PFSK-1 (cell line): ENCODE measurements around the gene TMEM131.

Experiments
- FOXP2 ChIP-seq: optimal IDR thresholded peaks from 2 replicates; pipeline ENCODE3; 2011; ENCODE audit warnings: borderline replicate concordance, control low read depth, inconsistent platforms; ENCODE audit not compliant: insufficient read depth; ENCODE audit errors: extremely low read length, extremely low read depth
- POLR2AphosphoS5 ChIP-seq: IDR thresholded peaks from 2 replicates; pipeline ENCODE4 v1.6.1; 2012; ENCODE audit warnings: low read depth, mild to moderate bottlenecking, control low read depth, low read length, moderate library complexity
- REST ChIP-seq, 2 experiments: IDR thresholded peaks; 2 replicates each; pipeline versions ENCODE4 v1.6.1 to v1.8.0; 2011 to 2012; ENCODE audit warnings: low read depth in 2 of 2, low read length in 2 of 2, control low read depth in 1 of 2, inconsistent platforms in 1 of 2, mild to moderate bottlenecking in 1 of 2, moderate library complexity in 1 of 2; ENCODE audit not compliant: insufficient read depth in 1 of 2
- SIN3A ChIP-seq: IDR thresholded peaks from 2 replicates; pipeline ENCODE4 v1.6.1; 2012; ENCODE audit warnings: mild to moderate bottlenecking, low read length, moderate library complexity, borderline replicate concordance; ENCODE audit not compliant: insufficient read depth
- TAF1 ChIP-seq: IDR thresholded peaks from 2 replicates; pipeline ENCODE4 v1.6.1; 2012; ENCODE audit warnings: low read length, control low read depth, borderline replicate concordance; ENCODE audit not compliant: insufficient read depth

TMEM131 gene

GRCh38 chr2:97717613-97717995 is 278.1 kb downstream of the TMEM131 start:
- TF ChIP-seq SIN3A: no peak

- no peak for TF ChIP-seq REST (IDR thresholded peaks at IDR 0.05; ENCODE audit: insufficient read depth in 1 of 2, low read depth in 2 of 2, low read length in 2 of 2)
- TF ChIP-seq SIN3A: no peak
- no peak for TF ChIP-seq POLR2AphosphoS5
- TF ChIP-seq FOXP2: no peak
- no peak for TF ChIP-seq TAF1
These were observed 278.8 kb downstream of the TMEM131 start for GRCh38 chr2:97716695-97717612.

GRCh38 chr2:97715951-97716694 is 279.6 kb downstream of the TMEM131 start:
- TF ChIP-seq TAF1 (no peak), REST (IDR thresholded peaks at IDR 0.05; ENCODE audit: insufficient read depth in 1 of 2, low read depth in 2 of 2, low read length in 2 of 2) (no peak)

- TF ChIP-seq TAF1: no peak
- no peak for TF ChIP-seq SIN3A
- TF ChIP-seq POLR2AphosphoS5: no peak
- no peak for TF ChIP-seq REST (IDR thresholded peaks at IDR 0.05; ENCODE audit: insufficient read depth in 1 of 2, low read depth in 2 of 2, low read length in 2 of 2)
- TF ChIP-seq FOXP2: no peak
These were observed 280.6 kb downstream of the TMEM131 start for GRCh38 chr2:97714950-97715652.

GRCh38 chr2:97714084-97714949 is 281.4 kb downstream of the TMEM131 start:
- TF ChIP-seq TAF1 (no peak), FOXP2 (no peak), SIN3A (no peak), POLR2AphosphoS5 (no peak), REST (IDR thresholded peaks at IDR 0.05; ENCODE audit: insufficient read depth in 1 of 2, low read depth in 2 of 2, low read length in 2 of 2) (no peak)
